Dermis lymphatic vessel endothelial cell (primary cell): ENCODE results near the gene SLC9C2. TPM values are rescaled to one million over a fixed set of nuclear protein-coding genes. Genes with fewer than 3 reads are reported as not detected.

Source experiments
- total RNA-seq: library from RNA; depleted of rRNA; stranded (reverse); fragments of >200 nt; gene quantifications from 2 replicates; pipeline ENCODE4 v1.2.1, GENCODE V29; 2014

The SLC9C2 gene, protein sequence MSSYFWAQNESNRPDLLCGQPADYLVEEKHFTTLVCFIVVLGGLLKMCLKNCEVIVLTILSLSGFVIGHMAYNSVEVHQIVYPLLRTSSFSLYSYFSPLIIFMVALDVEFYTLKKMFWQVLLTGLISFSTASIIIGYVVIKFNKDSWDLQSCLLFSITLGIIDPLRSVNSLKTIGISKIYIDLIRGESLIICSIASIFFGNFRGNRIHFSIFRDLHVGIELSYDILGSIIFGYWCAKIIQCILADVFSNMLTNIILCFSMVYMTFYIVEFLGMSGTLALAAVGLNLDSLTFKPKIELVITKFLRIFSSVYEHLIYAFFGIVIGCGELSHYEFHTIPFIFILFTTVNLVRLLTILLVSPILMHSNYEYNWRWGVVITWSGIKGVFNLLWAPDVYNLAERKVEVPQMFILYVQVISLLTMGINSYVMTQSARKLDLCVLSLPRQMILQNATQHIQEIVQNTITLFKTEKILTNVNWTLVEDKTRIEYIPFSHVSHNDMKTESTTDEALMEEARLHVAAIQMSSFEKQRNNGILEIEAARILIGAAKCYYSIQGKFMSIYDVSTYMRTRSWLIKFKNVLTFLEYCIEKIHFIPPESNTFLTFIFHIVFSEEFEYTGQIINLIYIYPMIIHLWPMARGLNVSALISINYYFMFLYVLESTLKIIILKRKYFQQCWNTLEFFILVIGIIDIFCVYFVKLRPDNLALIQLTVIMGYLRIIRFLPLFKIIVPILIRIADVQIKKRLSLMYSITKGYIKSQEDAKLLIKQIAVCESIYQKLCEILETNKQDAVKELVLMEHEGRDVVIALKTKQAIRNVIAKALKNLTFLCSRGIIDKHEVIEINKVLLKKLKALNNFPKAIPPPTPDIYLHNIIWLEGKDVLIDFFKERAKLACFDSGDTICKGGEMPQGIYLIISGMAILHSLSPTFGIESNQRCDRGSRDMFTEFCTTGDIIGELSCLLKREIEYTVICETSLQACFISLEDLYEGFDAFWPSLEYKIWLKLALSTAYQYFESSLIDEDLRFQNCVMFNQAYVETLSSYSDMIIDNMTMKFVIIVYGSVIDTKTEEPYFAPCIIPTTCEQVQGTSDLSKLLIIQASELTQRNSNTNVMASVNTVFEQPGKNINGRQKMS
- not detected in 2 replicates for total RNA-seq

DNA sequence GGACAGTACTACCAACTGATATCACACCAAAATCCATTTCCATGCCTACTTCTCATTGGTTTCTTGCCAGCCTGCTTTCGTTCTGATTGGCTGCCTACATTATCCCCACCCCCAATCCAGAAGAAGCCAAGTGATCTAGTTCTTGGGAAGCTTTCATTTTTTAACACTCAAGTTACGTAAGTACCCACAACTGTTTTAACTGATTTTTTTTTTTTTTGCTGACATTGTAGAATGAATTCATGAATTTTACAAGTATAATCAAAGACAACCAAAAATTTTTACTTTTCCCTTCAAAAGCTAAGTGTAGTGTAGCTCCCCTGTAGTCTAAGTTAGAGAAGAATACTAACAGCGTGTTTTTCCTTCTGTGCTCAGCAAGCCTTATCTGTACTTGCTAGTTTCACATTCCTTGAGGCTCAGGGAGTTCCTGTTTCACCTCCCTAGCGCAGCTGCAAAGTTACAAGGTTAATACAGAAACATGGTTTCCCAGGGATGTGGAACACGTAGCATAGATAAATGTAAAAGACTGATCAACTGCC is at the start of gene SLC9C2:
SLC9C2 (minus strand) TSS at position 17 of the 536 bp plus-strand sequence. CDS start 1,296 bp downstream, outside the sequence.

DNA sequence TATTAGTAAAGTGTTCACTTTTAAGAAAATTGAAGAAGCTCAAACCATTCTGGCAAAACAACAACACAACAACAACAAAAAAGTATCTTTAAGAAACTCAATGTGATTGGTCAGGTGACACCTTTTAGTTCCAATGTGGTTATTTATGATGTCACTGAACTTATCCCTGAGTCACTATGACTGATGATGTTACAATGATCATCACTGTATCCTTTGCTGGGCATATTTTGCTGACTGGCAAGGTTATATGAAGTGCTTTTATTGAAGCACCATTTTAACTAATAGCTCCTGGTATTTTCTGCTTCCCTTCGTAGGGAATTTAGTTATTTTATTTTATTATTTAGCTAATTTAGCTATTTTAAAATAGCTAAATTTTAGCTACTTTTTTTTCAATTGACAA is 32.2 kb upstream of the SLC9C2 start, which contains the start of gene TEX50:
TEX50 (plus strand) TSS at position 223 of the 400 bp plus-strand sequence. CDS start 184 bp downstream, outside the sequence.

DNA sequence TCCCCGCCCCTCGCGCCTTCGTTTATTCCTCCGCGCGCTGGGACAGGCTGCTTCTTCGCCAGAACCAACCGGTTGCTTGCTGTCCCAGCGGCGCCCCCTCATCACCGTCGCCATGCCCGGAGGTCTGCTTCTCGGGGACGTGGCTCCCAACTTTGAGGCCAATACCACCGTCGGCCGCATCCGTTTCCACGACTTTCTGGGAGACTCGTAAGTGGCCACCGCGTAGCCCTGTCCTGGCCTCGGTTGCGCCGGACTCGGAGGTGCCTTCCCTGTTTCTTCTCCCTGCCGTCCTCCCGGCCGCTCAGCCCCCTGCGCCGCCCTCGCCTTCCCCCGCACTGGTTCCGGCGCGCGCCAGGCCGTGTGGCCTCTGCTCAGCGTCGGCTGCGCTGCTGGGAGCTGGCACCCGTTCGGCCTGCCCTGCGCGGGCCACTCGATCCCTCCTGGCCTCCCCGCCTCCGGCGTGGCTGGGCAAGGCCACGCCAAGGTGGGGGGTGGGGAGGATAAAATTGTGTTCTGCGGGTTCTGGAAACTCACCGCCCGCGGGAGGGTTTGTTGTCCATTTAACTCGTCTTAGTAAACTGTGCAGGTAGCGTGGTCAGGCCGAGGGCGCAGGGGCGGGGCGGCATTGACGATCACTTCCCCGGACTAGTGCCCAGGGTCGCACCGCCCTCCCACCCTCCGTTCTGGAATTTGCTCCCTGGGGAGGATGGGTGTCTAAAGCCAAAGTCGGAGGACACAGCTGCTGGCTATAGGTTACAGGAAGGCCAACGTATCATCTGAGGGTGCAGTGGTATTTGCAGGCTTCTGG is 125.4 kb downstream of the SLC9C2 start, which contains the start of gene PRDX6:
PRDX6 (plus strand) TSS at position 50 of the 808 bp plus-strand sequence; CDS start at position 113, 63 bp downstream.

Other genes starting within 250 kb of the SLC9C2 start
- gene PRDX6, start 125.7 kb downstream of the SLC9C2 start, total RNA-seq = 98.1 and 109 TPM in 2 replicates
- not detected in 2 replicates for gene TEX50, start 32.3 kb upstream of the SLC9C2 start, total RNA-seq
- under 0.01 TPM in 1 of 2 replicates, not detected in the other for gene ANKRD45, start 66.8 kb upstream of the SLC9C2 start, total RNA-seq
- 40.1 and 44.3 TPM in 2 replicates for gene KLHL20, start 111.9 kb upstream of the SLC9C2 start, total RNA-seq
- 9.1 and 10.5 TPM in 2 replicates for gene DARS2, start 221.6 kb upstream of the SLC9C2 start, total RNA-seq
- 4.7 and 5.3 TPM in 2 replicates for gene CENPL, start 221.8 kb upstream of the SLC9C2 start, total RNA-seq